ENCODE measurements around the gene INTS6. TPM values are rescaled to one million over a fixed set of nuclear protein-coding genes. Genes with fewer than 3 reads are reported as not detected.

Gene INTS6, protein sequence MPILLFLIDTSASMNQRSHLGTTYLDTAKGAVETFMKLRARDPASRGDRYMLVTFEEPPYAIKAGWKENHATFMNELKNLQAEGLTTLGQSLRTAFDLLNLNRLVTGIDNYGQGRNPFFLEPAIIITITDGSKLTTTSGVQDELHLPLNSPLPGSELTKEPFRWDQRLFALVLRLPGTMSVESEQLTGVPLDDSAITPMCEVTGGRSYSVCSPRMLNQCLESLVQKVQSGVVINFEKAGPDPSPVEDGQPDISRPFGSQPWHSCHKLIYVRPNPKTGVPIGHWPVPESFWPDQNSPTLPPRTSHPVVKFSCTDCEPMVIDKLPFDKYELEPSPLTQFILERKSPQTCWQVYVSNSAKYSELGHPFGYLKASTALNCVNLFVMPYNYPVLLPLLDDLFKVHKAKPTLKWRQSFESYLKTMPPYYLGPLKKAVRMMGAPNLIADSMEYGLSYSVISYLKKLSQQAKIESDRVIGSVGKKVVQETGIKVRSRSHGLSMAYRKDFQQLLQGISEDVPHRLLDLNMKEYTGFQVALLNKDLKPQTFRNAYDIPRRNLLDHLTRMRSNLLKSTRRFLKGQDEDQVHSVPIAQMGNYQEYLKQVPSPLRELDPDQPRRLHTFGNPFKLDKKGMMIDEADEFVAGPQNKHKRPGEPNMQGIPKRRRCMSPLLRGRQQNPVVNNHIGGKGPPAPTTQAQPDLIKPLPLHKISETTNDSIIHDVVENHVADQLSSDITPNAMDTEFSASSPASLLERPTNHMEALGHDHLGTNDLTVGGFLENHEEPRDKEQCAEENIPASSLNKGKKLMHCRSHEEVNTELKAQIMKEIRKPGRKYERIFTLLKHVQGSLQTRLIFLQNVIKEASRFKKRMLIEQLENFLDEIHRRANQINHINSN
- 22.8 and 29.8 TPM in 2 replicates for total RNA-seq (2014; rRNA removed; shearing (Covaris generic))

DNA sequence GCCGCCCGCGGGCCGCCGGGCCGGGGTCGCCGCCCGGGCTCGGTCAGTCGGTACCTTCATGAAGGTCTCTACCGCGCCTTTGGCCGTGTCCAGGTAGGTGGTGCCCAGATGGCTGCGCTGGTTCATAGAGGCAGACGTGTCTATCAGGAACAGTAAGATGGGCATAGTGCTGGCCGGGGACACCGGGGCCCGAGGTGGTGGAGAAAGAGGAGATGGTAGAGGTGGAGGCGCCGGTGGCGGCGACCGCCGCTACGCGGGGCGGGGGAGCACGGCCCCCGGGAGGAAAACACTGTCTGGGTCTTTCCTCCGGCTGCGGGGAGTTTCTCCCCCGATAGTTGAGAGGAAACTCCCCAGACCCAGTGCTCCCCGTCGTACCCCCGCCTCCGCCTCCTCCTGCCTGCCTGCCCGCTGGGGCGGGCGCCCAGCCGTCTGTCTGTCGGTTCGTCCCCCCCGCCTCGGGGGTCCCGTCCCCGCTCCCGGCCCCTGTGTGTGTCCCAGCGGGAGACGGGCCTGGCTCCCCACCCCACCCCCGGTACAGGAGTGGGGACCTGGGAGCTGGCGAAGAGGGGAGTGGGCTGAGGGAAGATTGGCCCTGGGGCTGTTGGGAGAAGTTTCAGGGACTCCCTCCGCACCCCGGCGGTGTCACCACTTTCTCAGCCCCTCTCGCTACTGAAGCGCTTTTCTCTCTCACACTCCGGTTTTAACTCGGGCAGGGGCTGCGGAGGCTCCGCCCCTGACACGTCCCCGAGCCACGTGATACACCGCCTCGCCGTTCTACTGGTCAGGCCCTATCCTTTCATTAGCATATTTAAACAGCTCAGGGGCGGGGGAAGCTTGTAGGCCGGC lies at the start of gene INTS6:
TSS of gene INTS6 (minus strand) at position 676 of the 846 bp plus-strand sequence. CDS start at position 165, 511 bp downstream.
- Histone ChIP-seq H3K27ac (peak within 1 kb of the TSS; percentile 91), H3K9me3 (replicated peaks) (no peaks in the 10 kb centered on the region), H3K4me3 (peak within 1 kb of the TSS; percentile 78), H3K4me1 (replicated peaks) (0 out of 2 replicates have a peak, but pooled peaks cover 5% of the 10 kb centered on the region), H3K27me3 (replicated peaks) (no peaks in the 10 kb centered on the region), H3K36me3 (peaks cover 49% of the 10 kb centered on the region)
- DNase-seq (ENCODE audit: low read depth in 1 of 2, low spot score in 2 of 2) = peak; percentile 96 to 99

DNA sequence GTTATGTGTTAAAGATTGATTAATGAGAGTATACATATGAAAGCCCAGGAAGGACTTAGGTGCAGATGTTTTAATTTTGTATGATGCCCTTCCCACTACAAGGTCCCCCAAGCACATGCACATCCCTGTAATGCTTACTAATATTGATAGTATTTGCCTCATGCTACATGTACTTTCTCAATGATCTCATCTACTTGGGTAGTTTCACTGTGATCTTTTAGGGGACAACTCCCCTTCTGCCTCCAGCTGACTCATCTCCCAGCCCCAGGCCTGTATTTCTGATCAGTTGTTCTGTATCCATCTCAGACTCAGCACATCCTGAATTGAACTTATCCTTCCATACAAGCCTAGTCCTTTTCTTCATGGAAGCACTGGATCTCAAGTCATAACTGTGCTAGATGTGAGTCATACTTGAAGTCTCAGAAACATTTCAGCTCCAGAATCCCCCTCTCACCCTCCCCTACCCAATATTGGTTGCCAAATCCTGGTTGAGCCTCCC lies 49.4 kb upstream of the INTS6 start:
- DNase-seq (ENCODE audit: low read depth in 1 of 2, low spot score in 2 of 2) = no peak
- Histone ChIP-seq H3K9me3 (replicated peaks) (no peaks in the 10 kb centered on the region), H3K27me3 (replicated peaks) (peaks cover 3% of the 10 kb centered on the region; the same call in 1 of the 2 replicates), H3K36me3 (no peaks in the 10 kb centered on the region), H3K27ac (no peak overlapping the region), H3K4me1 (replicated peaks) (0 out of 2 replicates have a peak, but pooled peaks cover 4% of the 10 kb centered on the region), H3K4me3 (no peak overlapping the region)

DNA sequence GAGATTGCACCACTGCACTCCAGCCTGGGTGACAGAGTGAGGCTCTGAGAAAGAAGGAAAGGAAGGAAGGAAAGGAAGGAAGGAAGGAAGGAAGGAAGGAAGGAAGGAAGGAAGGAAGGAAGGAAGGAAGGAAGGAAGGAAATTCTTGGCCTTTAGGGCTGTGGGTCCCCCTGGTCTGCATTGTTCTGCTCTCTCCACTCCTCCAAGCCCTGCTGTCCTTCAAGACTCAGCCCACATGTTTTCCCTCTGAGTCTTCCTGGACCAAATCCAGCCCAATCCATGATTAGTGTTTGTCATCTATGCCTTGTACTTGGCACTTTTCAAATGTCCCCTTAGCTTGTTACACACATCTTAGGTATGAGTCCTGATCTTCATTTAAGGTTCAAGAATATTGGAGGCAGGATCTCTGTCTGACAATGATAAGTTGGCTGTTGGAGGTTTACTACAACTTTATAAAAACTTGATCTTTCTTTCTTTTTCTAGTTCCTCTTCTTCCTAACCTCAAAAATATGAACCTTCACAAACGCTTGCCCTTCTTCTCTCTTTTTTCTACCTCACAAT lies 48.8 kb upstream of the INTS6 start:
- Histone ChIP-seq H3K27ac (no peak overlapping the region), H3K4me1 (replicated peaks) (0 out of 2 replicates have a peak, but pooled peaks cover 4% of the 10 kb centered on the region), H3K27me3 (replicated peaks) (peaks cover 3% of the 10 kb centered on the region; the same call in 1 of the 2 replicates), H3K4me3 (no peak overlapping the region), H3K36me3 (no peaks in the 10 kb centered on the region), H3K9me3 (replicated peaks) (no peaks in the 10 kb centered on the region)
- no peak for DNase-seq (ENCODE audit: low read depth in 1 of 2, low spot score in 2 of 2)

DNA sequence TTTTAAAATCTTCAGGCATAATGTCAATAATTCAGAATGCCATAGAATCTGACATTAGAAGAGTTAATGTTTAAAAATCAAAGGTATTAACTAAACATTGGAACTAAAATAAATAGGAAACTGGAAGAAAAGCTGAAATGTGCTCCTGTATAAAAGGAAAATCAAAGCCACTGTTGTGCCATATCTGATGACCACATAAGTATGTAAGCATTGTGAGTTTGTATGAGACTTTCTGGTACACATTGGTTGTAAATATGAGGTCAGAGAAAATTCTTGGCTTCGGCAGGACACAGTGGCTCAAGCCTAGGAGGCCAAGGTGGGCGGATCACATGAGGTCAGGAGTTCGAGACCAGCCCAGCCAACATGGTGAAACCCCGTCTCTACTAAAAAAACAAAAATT lies 48.3 kb upstream of the INTS6 start:
- Histone ChIP-seq H3K27me3 (replicated peaks) (peaks cover 3% of the 10 kb centered on the region; the same call in 1 of the 2 replicates), H3K36me3 (no peaks in the 10 kb centered on the region), H3K4me3 (no peak overlapping the region), H3K9me3 (replicated peaks) (no peaks in the 10 kb centered on the region), H3K4me1 (replicated peaks) (0 out of 2 replicates have a peak, but pooled peaks cover 4% of the 10 kb centered on the region), H3K27ac (no peak overlapping the region)
- no peak for DNase-seq (ENCODE audit: low read depth in 1 of 2, low spot score in 2 of 2)

DNA sequence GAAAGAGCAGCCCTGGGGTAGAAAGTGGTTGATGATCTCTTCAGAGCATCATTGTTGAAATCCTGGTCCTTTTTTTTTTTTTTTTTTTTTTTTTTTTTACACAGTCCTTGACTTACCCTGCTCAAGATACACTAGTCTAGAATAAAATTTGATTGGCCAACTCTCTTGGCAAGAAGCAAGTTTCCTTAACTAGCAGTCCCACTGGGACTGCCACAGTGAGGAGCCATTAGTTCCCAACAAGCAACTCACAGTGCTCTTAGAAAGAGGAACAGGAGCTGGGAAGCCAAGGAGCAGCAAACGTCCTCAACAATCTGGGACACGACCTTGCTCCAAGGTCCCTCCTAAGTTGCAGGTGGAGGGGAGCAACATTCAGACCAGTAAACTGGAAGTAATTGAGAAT lies 47.9 kb upstream of the INTS6 start:
- Histone ChIP-seq H3K9me3 (replicated peaks) (no peaks in the 10 kb centered on the region), H3K27me3 (replicated peaks) (peaks cover 3% of the 10 kb centered on the region; the same call in 1 of the 2 replicates), H3K27ac (no peak overlapping the region), H3K4me1 (replicated peaks) (0 out of 2 replicates have a peak, but pooled peaks cover 4% of the 10 kb centered on the region), H3K36me3 (no peaks in the 10 kb centered on the region), H3K4me3 (no peak overlapping the region)
- no peak for DNase-seq (ENCODE audit: low read depth in 1 of 2, low spot score in 2 of 2)

DNA sequence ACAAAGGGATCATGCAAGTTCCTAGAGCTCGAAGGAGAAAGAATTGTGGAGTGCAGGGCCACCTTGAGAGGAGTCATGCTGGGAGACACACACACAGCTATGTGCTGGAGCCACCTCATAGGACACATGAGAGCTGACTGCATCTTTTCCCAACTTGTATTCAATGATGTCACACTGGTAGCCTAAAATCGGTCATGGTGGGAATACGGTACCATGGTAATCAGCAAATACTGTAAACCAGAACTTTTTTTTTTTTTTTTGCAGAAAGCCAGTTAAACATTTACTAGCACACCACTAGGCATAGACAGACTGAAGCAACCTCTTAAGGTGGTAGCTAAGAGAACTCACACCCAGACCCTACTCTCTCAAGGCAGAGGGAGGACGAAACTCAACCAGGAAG lies 47.0 kb upstream of the INTS6 start:
- DNase-seq (ENCODE audit: low read depth in 1 of 2, low spot score in 2 of 2) = no peak
- Histone ChIP-seq H3K27ac (no peak overlapping the region), H3K36me3 (no peaks in the 10 kb centered on the region), H3K9me3 (replicated peaks) (no peaks in the 10 kb centered on the region), H3K4me1 (replicated peaks) (0 out of 2 replicates have a peak, but pooled peaks cover 4% of the 10 kb centered on the region), H3K4me3 (no peak overlapping the region), H3K27me3 (replicated peaks) (peaks cover 3% of the 10 kb centered on the region; the same call in 1 of the 2 replicates)

DNA sequence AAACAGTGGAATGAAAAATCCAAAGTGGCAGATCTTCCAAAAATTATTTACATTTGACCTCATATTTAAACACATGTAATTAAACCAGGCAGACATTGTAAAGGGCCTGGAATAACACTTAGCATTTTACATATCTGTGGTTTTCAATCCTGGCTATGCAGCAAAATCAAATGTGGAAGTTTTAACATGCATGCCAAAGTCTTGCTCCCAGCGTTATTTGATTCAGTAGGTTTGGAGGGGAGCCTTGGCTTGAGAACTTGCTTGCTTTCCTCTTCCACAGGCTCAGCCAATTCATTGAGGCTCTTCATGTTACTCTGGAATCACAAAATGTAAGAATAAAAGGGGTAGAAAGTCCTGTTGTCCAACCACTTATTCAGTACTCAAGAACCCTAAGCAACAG lies 42.5 kb upstream of the INTS6 start:
- no peaks in the 10 kb centered on the region for H3K9me3 ChIP-seq (replicated peaks)
- H3K4me1 ChIP-seq (replicated peaks) = no peaks in the 10 kb centered on the region
- no peaks in the 10 kb centered on the region for H3K36me3 ChIP-seq
- H3K27ac ChIP-seq = no peak overlapping the region
- DNase-seq (ENCODE audit: low read depth in 1 of 2, low spot score in 2 of 2) = no peak
- H3K4me3 ChIP-seq = no peak overlapping the region
- peaks cover 3% of the 10 kb centered on the region; the same call in 1 of the 2 replicates for H3K27me3 ChIP-seq (replicated peaks)

DNA sequence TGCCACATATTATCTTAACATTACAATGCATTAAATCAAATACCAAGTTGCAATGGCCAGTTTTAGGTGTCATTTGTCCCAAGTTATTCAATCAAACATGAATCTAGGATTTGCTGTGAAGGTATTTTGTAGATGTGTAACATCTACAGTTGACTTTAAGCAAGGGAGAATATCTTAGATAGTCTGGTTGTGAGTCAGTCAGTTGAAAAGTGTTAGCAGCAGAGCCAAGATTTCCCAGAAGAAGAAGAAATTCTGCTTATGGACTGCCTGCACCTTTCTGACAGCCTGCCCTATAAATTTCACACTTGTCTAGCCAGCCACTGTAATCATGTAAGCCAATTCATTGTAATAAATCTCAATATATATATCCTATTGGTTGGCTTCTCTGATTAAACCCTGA lies 41.3 kb upstream of the INTS6 start:
- Histone ChIP-seq H3K9me3 (replicated peaks) (no peaks in the 10 kb centered on the region), H3K4me1 (replicated peaks) (no peaks in the 10 kb centered on the region), H3K36me3 (no peaks in the 10 kb centered on the region), H3K27ac (no peak overlapping the region), H3K27me3 (replicated peaks) (peaks cover 3% of the 10 kb centered on the region; the same call in 1 of the 2 replicates), H3K4me3 (no peak overlapping the region)
- DNase-seq (ENCODE audit: low read depth in 1 of 2, low spot score in 2 of 2) = no peak

DNA sequence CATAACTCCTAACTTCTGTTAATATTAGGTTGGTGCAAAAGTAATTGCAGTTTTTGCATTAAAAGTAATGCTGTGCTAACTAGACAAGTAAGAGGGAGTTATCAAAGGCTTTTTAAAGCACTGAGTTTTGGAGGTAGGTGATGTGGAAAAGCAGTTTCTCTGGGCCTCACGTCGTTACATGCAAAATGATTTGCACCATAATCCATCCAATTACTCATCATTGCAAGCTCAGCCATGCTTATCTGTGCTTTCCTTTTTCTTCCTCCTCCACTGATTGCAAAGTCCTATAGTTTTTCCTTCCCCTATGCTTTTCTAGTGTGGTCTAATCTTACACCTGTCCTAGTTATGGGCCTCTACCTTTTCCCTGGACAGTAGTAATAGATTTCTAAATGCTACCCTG lies 35.4 kb upstream of the INTS6 start:
- no peaks in the 10 kb centered on the region for H3K27me3 ChIP-seq (replicated peaks)
- H3K36me3 ChIP-seq = no peaks in the 10 kb centered on the region
- no peak overlapping the region for H3K4me3 ChIP-seq
- H3K27ac ChIP-seq = no peak overlapping the region
- DNase-seq (ENCODE audit: low read depth in 1 of 2, low spot score in 2 of 2) = no peak
- no peaks in the 10 kb centered on the region for H3K9me3 ChIP-seq (replicated peaks)
- H3K4me1 ChIP-seq (replicated peaks) = no peaks in the 10 kb centered on the region

DNA sequence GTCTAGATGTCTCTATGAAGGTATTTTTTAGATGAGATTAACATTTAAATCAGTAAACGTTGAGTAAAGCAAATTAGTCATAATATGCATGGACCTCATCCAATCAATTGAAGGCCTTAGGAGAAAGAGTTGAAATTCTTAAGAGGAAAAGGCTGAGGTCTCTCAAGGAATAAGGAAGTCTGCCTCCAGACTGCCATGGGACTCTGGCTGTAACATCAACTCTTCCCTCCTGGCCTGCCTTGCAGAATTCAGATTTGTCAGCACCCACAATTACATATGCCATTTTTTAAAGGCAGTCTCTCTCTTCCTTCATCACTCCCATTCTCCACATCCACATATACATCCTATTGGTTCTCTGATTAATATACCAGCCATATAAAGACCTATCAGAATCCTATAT lies 28.8 kb upstream of the INTS6 start:
- H3K4me1 ChIP-seq (replicated peaks) = peaks cover 10% of the 10 kb centered on the region
- H3K9me3 ChIP-seq (replicated peaks) = no peaks in the 10 kb centered on the region
- no peaks in the 10 kb centered on the region for H3K27me3 ChIP-seq (replicated peaks)
- H3K27ac ChIP-seq = no peak overlapping the region
- no peak for DNase-seq (ENCODE audit: low read depth in 1 of 2, low spot score in 2 of 2)
- no peak overlapping the region for H3K4me3 ChIP-seq
- H3K36me3 ChIP-seq = no peaks in the 10 kb centered on the region

DNA sequence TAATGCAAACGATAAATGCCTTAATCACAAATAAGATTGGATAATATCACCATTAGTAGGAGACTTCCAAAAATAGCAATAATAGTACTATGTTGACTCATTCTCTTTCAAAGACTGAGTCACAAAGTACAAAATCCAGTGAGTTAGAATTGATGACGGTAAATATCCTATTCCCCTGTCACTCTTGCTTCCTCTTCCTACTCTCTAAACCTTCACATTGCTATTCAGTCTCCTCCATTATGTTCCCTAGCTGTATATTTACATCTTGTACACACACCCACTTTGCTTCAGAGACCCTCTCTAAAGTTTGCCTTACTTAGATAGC lies 26.3 kb upstream of the INTS6 start:
- peaks cover 10% of the 10 kb centered on the region for H3K4me1 ChIP-seq (replicated peaks)
- H3K27ac ChIP-seq = no peak overlapping the region
- peak in 1 of 2 experiments; percentile 34 for DNase-seq (ENCODE audit: low read depth in 1 of 2, low spot score in 2 of 2)
- no peak overlapping the region for H3K4me3 ChIP-seq
- H3K9me3 ChIP-seq (replicated peaks) = no peaks in the 10 kb centered on the region
- H3K36me3 ChIP-seq = no peaks in the 10 kb centered on the region
- H3K27me3 ChIP-seq (replicated peaks) = no peaks in the 10 kb centered on the region

DNA sequence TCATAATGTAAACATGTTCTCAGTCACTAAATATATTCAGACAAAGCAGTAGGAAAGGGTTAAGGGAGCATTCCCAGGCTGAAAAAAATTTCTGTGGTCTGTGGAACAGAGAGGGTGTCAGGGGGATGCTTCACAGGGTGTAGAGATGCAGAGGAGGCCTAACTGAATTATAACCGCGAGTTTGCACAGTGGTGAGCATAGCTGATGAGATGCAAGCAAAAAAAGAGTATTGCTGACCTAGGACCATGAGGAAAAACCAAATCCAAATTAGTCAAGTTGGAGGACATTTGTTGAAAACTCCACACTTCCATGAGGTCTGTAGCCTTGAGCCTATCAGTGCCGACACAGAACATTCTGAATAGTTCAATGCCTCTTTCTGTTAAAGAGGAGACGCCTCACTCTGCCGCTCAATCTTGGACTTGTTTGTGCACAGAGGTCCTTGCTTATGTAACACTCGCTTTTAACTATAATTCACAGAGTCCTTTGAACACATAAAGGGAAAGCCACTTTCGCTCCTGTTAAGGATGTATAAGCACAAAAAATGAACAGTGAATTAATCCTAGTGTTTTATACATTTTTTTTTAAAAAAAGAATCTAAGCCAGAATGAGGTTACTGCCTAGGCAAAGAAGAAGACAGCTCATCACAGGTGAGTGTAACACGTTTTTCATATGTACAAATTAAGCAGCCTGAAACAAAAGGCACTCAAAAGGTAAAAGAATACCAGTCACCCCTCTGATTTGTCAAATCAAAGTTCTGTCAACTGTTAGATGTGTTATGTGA lies 25.8 kb upstream of the INTS6 start:
- Histone ChIP-seq H3K36me3 (no peaks in the 10 kb centered on the region), H3K4me1 (replicated peaks) (peaks cover 10% of the 10 kb centered on the region), H3K4me3 (no peak overlapping the region), H3K27me3 (replicated peaks) (no peaks in the 10 kb centered on the region), H3K9me3 (replicated peaks) (no peaks in the 10 kb centered on the region), H3K27ac (no peak overlapping the region)
- no peak for DNase-seq (ENCODE audit: low read depth in 1 of 2, low spot score in 2 of 2)

All from SJSA1 (cell line).